NCI-H146 treated with DMSO at 0.1 percent for 48 hours (cell line): Measurements from ENCODE around the gene GPR107.
A peak's percentile ranks its signal among the peaks of the same experiment; 100 is the strongest.

Experiments
- DNase-seq: peaks from one replicate; lab custom pipeline; 2025; ENCODE audit not compliant: unreplicated experiment; lab: John Stamatoyannopoulos, UW

Gene GPR107

DNA sequence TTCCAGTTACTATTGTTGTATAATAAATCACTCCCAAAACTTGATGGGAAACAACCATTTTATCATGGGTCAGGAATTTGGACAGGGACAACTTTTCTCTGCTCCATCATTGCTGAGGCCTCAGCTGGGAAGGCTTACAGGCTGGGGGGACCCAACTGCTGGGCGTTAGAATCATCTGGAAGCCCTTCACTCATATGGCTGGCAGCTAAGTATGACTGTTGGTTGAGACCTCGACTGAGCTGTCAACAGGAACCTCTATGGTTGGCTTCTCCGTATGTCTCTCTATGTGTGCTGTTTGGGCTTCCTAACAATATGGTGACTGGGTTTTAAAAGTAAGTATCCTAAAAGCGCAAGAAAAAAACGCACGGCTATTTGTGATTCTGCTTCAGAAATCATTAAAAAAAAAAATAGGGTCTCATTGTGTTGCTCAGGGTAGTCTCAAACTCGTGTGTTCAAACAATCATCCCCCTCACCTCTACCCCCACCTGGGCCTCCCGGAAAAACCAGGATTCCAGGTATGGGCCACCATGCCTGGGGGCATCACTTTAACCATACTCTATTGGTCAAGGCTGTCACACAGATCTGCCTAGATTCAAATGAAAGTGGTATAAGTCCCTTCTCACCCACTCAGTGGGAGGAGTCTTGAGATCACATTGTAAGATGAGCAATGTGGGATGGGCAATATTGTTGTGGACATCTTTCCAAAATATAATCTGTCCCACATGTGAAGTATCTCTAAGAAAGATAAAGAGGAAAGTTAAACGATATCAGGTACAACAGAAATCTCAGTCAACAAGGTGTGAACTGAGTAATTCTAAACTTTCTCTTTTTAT is 26.0 kb upstream of the GPR107 start:
- no peak for DNase-seq

DNA sequence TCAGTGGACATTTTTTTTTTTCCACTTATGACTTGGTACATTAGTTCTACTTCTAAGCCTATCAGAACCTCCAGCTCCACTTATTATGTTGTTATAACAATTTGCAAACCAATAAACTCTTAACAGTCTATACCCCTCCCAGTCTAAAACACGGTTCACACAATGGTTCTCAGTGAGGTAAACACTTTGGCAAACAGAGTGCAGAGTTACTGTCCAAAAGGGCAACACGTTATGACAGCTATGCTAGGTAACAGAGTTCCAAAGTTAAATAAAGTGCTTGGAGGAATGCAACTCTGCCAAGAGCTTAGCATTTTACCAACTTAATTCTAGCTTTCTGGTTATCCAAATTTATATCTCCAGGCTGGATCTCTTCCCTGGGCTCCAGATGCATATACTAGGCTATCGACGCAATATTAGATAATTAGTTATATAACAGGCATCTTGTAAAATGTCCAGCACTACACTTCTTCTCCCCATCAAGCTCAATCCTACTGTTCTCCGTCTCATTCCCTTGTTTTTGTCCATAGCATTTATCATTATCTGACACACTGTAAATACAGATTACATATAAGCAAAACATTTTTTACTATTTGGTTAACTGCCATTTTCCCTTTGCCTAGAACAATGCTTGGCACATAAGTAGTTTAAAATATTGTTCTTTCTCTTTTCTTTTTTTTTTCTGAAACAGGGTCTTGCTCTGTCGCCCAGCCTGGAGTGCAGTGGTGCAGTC is 25.0 kb upstream of the GPR107 start:
- no peak for DNase-seq

DNA sequence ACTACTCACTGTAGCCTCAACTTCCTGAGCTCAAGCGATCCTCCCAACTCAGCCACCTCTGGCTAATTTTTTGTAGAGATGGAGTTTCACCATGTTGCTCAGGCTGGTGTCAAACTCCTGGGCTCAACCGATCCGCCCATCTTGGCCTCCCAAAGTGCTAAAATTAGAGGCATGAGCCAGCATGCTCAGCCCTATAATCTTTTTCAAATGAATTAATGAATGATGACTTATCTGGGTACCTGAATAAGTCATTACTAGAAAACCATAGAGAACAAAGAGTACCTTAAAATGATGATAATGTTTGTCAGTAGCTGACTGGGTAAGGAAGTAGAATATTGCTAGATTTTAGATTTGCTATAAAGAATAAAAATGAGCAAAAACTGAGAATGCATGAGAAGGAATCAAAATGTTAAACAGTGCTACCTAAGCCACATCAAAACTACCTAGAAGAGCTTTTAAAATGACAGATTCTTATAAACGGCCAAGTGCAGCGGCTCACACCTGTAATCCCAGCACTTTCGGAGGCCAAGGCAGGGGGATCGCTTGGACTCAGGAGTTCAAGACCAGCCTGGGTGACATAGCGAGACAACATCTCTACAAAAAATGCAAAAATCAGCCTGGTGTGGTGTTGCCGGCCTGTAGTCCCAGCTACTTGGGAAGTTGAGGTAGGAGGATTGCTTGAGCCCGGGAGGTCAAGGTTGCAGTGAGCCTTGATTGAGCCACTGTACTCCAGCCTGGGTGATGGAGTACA is 24.3 kb upstream of the GPR107 start:
- DNase-seq, result no peak

DNA sequence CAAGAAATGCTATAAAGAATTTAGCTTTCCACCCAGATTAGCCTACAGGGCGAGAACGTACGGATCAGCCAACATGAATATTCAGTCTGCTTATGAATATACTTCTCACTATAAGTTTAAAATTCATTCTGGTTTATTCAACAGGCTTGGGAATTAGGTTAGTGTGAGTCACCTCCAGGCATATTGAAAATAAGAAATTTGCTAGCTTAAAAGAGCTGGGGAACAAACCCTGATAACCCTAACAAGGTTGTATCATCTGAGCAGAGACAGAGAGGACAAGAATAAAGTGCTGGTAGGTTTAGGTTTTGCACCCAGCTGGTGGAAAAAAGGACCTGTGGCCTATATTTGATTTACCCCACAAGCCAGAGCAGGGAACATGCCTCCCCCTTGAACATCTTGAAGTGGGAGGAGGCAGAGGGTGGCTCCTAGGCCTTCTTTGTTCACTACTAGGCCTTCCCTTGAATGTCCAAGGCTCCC is 23.0 kb upstream of the GPR107 start:
- DNase-seq, result no peak

DNA sequence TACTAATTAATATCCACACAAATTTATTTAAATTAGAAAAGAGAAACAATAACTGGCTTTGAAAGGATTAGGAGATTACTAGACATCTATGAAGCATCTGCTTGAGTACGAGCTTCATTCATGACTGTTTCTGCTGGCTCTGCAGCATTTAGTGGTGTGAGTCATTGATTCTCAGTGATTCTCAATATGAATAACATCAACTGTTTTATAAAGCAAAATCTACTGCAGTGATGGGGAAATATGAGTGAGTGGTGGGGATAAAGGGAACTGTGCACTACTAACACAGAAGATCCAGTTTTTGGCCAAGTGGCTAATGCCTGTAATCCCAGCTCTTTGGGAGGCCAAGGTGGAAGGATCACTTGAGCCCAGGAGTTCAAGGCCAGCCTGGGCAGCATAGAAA is 19.1 kb upstream of the GPR107 start:
- DNase-seq, result no peak

DNA sequence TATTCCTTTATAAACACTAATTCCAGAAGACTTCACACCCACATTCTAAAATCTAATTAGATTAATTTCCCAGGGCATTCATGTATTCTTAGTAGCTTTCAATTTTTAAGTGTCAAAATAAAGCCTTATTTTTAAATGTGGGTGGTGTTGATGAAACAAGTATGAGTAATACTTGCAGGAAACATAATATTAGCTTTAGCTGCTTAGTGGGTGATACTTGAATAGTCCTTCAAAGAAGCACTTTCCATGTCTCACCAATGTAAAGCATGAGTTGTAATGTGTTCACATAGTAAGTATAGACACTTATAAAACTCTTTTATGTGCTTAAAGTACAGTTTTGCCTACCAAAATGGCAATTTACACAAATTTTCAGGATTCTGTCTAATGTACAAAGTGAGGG is 17.6 kb upstream of the GPR107 start:
- no peak for DNase-seq

DNA sequence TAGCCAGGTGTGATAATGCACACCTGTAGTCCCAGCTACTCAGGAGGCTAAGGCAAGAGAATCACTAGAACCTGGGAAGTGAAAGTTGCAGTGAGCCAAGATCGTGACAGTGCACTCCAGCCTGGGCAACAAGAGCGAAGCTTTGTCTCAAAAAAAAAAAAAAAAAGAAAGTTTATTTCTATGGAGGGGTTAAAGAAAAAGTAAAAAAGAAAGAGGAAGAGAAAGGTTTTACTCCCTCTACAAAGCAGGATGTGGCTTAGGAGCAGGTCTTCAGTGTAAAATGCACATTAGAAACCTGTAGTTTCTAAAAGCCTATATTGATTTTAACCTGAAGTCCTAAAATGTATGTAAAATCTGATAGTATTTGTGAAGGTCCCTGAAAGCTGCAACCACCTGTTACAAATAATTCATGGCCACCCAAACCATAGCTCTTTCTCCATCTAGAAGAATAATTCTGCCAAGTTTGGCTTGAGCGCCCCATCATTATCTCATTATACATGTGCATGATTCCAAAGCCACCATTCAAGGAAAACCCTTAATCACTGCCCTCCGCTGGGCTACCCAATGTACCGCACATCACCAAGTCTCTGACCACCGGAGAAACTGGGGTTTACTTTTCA is 14.1 kb upstream of the GPR107 start:
- no peak for DNase-seq

DNA sequence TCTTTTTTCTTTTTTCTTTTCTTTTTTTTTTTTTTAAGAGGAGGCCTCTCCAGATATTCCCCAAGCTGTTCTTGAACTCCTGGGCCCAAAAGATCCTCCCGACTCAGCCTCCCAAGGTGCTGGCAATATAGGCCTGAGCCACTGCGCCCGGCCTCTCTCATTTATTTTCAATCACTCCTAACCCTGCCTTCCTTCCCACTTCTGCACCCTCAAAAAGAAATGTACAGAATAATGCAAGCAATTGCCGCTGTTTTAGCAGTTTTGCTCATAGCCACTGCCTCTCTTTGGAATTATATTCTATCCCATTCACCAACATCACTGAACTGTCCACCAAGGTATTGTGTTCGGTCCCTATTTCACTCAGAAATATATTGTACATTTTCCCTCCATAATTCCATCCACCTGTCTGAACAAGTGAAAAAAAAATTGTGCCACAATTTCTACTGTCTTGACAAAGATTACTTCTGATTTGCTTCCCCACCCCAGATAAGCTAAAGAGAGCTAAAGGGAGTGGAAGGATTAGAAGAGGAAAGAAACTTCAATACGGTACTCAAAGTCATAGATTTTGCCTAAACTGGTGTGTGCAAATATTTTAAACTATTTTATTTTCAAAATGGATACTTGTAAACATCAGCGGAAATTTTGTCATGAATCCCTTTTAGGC is 12.6 kb upstream of the GPR107 start:
- DNase-seq, result no peak

DNA sequence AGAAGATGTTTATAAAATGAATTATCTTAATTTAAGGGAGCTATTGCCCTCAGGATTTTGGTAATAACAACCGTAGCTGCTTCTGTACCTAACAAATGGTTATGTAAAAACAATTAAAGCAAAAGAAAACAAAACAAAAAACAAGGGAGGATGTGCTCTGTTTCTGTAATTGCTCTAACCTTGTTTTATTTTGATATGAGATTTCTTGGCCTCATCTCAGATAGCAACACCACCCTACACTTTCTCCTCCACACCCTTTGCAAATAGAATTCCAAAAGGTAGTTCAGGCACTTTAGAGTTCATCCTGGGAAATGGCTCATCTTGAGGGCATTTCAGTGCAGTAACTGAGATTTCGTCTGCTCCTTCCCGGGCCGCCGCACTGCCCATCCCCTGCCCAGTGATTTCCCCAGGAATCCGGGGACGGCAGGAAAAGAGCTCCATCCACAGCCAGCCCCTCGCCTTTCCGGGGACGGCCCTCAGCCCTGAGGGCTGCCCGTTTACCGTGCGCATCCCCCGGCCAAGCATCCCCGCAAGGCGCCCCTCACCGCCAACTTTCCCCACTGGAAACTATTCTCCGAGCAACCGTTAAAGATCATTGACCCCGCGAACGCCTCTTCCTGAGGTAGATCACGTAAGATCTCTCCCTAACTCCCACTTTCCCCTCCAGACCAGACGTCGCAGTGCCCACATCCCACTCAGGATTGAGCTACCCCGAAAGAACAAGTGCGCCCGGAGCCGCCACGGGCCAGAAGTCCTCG is 11.9 kb upstream of the GPR107 start:
- no peak for DNase-seq

DNA sequence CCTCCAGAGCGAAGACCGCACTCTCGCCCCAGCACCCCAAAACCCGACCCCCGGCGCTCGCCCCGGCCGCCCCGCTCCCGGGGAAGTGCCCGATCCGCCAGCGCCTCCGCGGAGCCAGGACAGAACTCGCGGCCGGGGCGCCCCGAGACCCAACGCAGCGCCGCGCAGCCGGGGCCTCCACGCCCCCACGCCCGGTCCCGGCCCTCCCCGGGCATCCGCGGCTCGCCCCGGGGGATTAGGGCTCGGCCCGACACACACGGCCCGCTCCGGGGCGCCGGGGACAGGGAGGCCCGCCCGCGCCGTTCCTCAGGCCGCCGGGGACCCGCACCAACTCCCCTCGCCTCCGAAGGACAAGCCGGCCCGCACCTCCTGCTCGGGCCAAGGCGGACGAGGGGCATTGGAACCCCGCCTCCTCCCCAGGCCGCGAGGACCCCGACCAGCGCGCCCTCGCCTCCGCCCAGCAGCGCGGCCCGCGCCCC is 11.3 kb upstream of the GPR107 start:
- DNase-seq, result no peak

DNA sequence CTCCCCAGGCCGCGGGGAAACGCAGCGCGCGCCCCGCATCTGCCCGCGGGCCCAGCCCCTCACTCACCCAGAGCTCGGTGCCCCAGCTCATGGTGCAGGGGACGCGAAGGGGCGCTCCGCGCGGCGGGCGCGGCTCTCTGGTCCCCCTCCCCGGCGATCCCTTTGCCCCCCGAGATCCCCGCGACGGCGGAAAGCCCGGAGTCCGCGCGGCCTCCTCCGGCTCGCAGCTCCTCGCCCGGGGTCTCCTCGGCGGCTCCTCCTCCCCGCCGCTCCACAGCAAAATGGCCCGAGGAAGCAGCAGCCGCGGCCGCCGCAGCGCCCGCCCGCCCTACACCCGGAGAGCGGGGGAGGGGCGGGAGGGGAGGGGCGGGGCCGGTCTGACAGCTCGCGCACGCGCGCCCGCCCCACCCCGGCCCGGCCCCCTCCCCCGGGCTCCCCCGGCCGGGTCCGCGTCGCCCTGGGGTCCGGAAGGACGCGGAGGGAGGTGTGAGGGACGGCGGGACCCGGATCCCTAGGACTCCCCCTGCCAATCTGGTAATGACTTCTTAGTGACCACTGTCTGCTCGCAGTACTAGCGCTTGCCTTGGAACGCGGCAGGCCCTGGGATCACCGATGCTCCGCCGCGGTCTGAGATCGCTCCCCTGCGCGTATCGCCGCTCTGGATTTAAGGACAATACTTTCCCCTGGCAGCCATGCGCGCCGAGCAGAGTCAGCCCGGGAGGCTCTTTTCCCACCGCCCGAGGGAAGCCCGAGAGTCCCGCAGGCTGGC is 10.6 kb upstream of the GPR107 start, which contains the start of gene FNBP1:
Gene FNBP1, minus strand, starts transcription at position 305 of the 769 bp plus-strand sequence. Its CDS starts 214 bp downstream, at position 91.
- DNase-seq, result peak; percentile 65

DNA sequence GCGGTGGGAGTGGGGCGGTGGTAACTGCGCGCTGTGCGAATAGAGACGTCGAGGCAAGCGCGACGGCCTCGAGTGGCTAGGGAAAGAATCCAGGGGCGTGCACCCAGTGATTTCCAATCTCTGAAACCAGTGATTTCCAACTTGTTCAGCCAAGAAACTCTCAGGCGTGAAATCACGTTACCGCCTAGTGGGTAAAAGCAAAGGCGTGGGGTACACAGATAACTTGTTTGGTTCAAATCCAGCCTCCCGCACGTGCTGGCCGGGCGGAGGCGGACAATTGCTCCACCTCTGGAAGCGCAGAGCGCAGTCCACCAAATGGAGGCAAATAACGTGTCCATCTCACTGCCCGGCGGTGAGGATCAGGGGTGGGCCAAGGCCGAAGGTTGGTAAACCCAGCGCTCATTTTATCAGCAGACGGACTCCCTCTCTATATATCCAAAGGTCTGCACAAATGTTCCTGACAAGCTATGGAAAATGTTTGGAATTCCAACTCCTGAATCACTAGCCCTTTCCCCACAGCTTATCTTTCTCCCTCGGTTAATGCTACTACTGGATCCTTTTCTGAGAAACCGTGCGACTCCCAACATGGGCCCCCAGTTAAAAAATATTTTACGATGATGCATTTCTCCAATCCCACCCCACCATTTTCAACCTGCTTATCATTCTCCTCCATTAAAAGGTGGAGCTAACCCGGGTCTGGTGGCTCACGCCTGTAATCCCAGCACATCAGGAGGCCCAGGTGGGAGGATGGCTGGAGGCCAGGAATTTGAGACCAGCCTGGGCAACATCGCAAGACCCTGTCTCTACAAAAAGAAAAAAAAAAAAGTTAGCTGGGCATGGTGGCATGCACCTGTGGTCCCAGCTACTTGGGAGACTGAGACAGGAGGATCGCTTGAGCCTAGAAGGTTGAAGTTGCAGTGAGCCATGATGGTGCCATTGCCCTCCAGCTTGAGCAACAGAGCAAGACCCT is 9.8 kb upstream of the GPR107 start:
- DNase-seq, result no peak

DNA sequence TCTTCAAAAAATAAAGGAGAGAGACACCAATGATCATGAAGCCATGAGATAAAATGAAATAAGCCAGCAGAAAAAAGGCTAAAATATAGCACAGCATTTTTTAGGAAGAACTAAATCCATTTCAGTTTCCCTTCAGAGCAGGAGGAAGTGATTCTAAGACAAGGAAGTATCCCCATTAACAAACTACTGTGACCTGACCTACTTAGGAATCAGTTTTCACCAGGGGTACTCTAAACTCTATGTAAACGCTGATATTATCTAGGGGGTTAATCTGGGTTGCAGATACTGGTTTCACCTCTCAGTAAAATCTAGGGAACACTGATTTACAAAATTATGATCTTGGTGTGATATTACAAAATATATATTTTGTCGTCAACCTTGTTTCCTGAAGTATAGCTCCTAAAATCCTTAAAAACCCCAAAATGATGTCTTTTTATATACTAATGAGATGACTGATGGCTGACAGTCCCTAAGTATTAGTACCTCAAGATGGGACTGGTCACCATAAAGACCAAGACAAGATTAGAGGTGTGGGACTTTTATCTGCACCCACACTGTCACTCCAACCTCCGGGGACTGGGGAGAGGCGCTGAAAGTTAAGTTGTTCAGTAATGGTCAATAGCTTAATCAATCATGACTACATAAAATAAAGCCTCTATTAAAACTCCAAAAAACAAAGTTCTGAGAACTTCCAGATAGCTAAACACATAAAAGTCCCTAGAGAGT is 7.8 kb upstream of the GPR107 start:
- DNase-seq, result no peak

DNA sequence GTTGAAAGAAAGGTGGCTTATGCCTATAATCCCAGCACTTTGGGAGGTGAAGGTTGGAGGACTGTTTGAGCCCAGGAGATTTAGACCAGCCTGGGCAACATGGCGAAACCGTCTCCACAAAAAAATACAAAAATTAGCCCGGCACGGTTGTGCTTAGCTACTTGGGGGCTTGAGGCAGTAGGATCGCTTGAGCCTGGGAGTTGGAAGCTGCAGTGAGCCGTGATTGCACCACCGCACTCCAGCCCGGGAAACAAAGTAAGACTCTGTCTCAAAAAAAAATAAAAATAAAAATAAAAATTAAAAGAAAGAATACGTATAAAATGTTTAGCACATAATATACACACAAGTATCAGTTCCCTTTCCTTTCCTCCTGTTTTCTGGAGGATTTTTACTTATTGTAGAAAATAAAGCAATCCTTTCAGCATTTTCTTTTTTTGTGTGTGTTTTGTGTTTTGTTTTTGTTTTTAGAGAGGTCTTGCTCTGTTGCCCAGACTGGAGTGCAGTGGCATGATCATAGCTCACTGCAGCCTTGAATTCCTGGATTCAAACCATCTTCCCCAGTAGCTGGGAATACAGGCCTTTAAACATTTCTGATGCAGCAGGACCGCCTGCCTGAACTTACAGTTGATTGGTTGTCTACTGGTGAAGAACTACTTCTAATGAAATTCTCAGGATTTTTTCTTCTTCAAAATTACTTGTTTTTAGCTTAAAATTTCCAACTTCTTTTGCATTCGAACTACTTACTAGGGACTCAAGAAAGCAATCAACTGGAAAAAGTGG is 4.1 kb upstream of the GPR107 start:
- DNase-seq, result no peak

DNA sequence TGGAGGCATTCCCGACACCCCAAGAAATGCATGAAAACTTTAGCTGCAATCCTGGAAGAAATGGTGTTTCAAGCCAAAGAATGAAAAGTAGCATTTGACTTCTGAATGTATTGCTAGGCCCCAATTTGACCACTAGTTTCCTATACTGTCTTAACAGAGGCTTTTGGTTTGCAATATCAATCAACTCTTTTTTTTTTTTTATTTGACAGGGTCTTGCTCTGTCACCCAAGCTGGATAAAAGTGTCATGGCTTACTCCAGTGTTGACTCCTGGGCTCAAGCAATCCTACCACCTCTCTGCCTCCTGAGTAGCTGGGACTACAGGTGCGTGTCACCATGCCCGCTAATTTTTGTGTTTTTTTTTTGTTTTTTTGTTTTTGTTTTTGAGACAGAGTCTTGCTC is 3.2 kb upstream of the GPR107 start:
- DNase-seq, result no peak

DNA sequence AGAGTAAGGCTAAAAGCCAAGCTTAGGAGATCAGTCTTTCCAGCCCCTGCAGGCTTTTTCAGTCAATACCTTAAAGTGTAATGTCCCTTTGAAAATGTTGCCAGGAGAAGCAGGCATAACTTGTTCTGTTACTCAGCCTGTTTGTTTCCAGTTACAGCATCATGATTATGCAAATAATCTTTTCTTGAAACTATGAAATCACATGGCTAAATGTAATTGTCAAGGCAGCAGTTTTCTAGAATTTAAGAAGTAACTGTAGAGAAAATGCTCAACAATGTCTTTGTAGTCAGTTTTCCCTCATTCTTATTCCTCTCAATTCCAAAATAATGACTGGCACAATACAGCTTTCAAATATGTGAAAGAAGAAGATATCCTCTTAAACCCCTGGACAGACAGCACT is 1.9 kb upstream of the GPR107 start:
- no peak for DNase-seq
